ENCODE results near the gene ANKS6.
"Not testable (repeated sequence)": the region's sequence is repeated elsewhere in the genome, so short reads cannot be mapped to it uniquely, and the experiment has no call there.

The ANKS6 gene

GRCh38 chr9:98702835-98703380 is 93.4 kb downstream of the ANKS6 start:
- DNase-seq (ENCODE audit: low read depth), result no peak

DNA sequence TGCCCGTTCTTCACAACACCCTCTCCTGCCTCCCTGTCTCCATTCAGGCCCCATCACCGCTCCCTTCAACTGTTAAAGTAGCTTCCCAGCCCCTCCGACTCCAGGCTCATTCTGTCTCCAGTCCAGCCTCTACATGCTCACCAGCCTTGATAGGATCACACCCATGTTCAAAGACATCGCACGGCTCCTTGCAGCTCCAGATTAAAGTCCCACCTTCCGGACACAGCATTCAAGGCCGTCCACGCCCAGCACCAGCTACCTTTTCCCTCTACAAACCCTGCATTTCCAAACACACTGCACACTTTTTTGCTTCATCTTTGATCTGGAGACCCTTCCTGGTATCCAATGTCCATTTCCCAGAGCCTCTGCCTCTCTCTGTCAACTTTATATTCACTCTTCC is 94.0 kb downstream of the ANKS6 start:
- DNase-seq (ENCODE audit: low read depth), result no peak

GRCh38 chr9:98701576-98701975 is 94.8 kb downstream of the ANKS6 start:
- no peak for DNase-seq (ENCODE audit: low read depth)

- no peak for DNase-seq (ENCODE audit: low read depth)
Observed at GRCh38 chr9:98700801-98701200, 95.6 kb downstream of the ANKS6 start.

DNA sequence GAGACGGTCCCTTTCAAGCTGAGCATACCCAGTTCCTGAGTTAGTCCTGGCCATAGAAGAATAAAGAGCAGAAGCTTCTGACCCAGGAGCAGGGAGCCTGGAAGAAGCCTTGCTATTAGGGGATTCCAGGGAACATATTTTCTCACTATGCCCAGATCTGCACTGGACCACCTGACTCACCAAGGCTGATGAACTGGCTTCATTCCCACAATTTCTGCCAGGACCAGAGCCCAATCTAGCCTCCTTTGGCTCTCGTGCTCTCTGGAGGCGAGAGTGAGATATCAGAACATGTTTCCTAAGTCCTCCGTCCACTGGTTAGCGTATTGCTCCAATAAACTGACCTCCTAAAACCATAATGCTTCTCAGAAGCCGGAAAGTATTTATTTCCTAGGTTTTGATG is 97.5 kb downstream of the ANKS6 start:
- no peak for DNase-seq (ENCODE audit: low read depth)

DNA sequence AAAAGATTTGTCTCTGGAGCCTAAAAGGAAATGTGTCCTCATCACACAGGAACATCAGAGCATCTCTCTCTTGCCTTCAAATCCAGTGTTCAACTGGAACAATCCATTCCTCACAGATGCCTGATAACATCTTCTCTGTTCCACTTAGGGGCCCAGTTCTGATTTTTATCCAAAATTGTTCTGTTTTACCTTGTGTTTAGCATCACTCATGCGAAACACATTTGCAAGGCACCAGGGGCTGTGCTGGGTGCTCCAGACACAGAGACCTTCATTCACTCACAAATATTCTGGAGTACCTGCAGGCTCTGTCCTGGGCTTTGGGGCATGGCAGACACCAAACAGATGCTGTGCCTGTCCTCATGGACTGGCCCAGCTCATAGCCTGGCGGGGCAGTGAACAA is 101.4 kb downstream of the ANKS6 start:
- no peak for DNase-seq (ENCODE audit: low read depth)

- DNase-seq (ENCODE audit: low read depth), result no peak
Observed at GRCh38 chr9:98692392-98692791, 104.0 kb downstream of the ANKS6 start.

GRCh38 chr9:98691890-98692289 is 104.5 kb downstream of the ANKS6 start:
- DNase-seq (ENCODE audit: low read depth), result no peak

DNA sequence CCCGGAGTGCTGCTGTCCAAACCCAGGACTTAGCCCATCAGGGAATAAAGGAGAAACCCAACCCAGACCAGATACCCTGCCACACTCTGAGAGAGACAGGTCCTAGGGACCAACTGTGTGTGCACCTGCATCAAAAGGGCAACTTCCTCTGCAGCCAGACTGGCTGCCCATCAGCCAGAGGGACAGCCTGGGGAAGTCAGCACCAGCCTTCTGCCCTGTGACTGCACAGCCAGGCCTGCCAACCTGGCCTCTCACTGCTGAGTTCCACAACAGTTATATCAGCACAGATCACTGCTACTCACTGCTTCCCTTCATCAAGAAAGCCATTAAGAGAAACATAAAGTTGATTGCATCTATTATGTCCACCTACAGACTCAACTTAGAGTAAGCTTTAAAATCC is 105.7 kb downstream of the ANKS6 start:
- DNase-seq (ENCODE audit: low read depth), result no peak

DNA sequence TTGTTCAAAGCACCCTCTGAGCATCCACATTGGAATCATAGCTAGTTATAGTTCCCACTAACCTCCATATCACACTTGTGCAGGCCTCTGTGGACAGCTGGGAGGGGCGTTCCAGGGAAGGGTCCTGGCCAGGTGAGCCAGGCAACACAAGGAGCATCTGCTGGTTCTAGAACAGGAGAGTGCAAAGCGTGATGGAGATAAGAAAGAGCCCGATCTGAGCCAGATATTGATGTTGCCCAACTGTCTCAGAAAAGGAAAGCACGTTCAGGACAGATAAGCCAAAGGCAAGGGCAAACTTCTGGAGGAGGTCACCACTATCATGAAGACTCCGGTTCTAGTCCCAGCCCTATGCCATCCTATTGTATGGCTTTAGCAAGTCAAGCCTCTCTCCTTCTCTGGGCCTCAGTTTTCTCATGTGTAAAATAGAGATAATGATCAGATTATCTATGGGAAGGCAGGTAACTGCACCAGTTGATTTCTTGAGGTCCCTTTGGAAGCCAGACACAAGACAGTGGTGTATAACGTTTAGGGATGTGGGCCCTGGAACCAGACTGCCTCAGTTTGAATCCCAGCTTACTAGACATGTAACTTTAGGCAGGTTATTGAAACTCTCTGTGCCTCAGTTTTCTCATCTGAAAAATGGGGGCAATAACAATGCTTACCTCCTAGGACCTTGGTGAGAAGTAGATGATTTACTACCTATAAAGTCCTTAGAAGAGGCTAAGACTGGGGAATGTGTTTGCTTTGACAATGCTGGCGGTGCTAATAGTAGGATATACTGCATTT is 107.5 kb downstream of the ANKS6 start:
- no peak for DNase-seq (ENCODE audit: low read depth)

- no peak for DNase-seq (ENCODE audit: low read depth)
Observed at GRCh38 chr9:98687911-98688310, 108.4 kb downstream of the ANKS6 start.

GRCh38 chr9:98686961-98687855 is 109.1 kb downstream of the ANKS6 start:
- no peak for DNase-seq (ENCODE audit: low read depth)

DNA sequence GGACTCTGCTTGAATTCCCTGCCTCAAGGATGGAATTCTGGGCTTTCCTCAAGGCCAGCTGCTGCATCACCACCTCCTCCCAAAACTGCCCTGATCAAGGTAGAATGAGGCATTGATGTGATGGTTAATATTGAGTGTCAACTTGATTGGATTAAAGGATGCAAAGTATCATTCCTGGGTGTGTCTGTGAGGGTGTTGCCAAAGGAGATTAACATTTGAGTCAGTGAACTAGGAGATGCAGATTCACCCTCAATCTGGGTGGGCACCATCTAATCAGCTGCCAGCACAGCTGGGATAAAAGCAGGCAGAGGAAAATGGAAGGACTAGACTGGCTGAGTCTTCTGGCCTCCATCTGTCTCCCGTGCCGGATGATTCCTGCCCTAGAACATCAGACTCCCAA is 111.5 kb downstream of the ANKS6 start:
- DNase-seq (ENCODE audit: low read depth), result not testable (repeated sequence)

All from EH (cell line).